ENCODE data around the gene SHF. TPM values are rescaled to one million over a fixed set of nuclear protein-coding genes. Genes with fewer than 3 reads are reported as not detected.

SHF gene
- total and polyA plus RNA-seq, 2 of the 4 experiments (the other 2 are of a cell fraction), result 1.8 to 3.5 TPM

DNA sequence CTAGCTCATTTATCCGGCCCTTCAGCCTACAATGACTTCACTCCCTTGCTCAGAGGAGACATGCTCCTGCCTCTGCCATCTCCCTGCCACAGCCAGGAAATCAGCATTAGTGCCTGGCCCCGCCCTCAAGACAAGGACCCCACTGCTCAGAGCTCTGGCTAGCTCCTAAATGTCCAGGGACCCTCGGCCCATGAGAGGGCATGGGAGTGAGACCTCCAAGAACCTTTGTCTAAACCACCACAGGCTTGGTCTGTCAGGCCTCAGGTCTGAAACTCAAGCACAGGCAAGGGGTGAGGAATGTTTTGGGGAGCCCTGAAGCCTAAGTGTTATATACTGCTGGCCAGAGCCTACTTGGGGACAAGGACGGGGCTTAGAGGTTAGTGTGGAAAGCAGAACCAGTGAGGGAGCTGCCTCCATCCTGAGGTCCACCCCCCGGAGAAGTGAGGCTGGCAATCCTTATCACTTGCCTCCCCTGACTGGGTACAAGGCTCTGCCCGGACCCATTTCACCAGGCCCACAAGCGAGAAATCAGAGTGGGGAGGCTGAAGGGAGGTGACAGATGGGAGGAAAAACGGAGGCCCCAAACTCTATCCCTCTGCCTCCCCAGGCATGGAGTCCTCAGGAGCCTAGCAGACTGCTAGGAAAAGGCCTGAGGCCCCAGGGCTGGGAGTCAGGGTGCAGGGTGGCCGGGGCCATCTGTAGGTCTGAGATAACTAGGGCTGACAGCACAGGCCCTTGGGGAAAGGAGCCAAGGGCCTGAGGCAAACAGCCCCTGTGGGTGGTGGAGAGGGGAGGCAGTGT lies 18.8 kb downstream of the SHF start:
- H3K9ac ChIP-seq (ENCODE audit: low read depth, low read length), result no peak overlapping the region
- no peak overlapping the region for H4K8ac ChIP-seq (ENCODE audit: low read depth in 2 of 2, low read length in 2 of 2)
- intact Hi-C loops (cut with micrococcal nuclease), result no loop called here
- WGBS, 2 experiments (ENCODE audit: extremely low coverage in 2 of 2, insufficient read length in 1 of 2), result 100% methylated on average over 1 of the region's 9 CpGs; no CpG with 5 or more reads in 1 of the 2 experiments
- no peak overlapping the region for H3K4me2 ChIP-seq (ENCODE audit: low read depth, low read length)
- no peak overlapping the region for H3K4me3 ChIP-seq (ENCODE audit: insufficient read depth, low read depth, low read length)
- peaks cover 6% of the 10 kb centered on the region for H3K9me1 ChIP-seq (ENCODE audit: insufficient read depth, low read length)
- DNase-seq, result no peak
- H3K27ac ChIP-seq (ENCODE audit: insufficient read depth, low read length), result no peak overlapping the region
- H2BK120ac ChIP-seq (ENCODE audit: low read depth, low read length), result no peak overlapping the region
- H3K36me3 ChIP-seq (ENCODE audit: control insufficient read depth, insufficient read depth, low read length), result peaks cover 7% of the 10 kb centered on the region; the same call in 1 of the 2 replicates
- H2AFZ ChIP-seq (replicated peaks; ENCODE audit: low read length, poor library complexity), result no peak overlapping the region
- no TSS peak for BruUV-seq (replicated peaks)
- dilution Hi-C loops (cut with HindIII; ENCODE audit: low sequenced_read_pairs, unreplicated experiment), result no loop called here
- peak overlapping the region; percentile 18 for H2AK9ac ChIP-seq (replicated peaks; ENCODE audit: low read depth, low read length, poor library complexity)
- no peak overlapping the region for H3K4ac ChIP-seq (ENCODE audit: low read depth, low read length)
- ChIA-PET POLR2A (ENCODE audit: unreplicated experiment) (no interaction called here), CTCF (no interaction called here)
- no peak overlapping the region for H3K23ac ChIP-seq (ENCODE audit: low read depth, low read length)
- H4K91ac ChIP-seq (ENCODE audit: insufficient read depth, low read depth, low read length), result no peak overlapping the region; the same call in 1 of the 2 replicates
- no peak overlapping the region for H2AK5ac ChIP-seq (ENCODE audit: low read depth, low read length)
- no peak overlapping the region for H4K5ac ChIP-seq (ENCODE audit: low read depth, low read length)
- H2BK5ac ChIP-seq (ENCODE audit: low read depth, low read length, poor library complexity, severe bottlenecking), result no peak overlapping the region
- peaks cover 4% of the 10 kb centered on the region for H3K4me1 ChIP-seq (ENCODE audit: control insufficient read depth, insufficient read depth, low read length)
- no peak overlapping the region for H2BK15ac ChIP-seq (ENCODE audit: low read depth, low read length)
- no peak overlapping the region for H3K56ac ChIP-seq (ENCODE audit: extremely low read depth, insufficient read depth, low read length)
- H3K27me3 ChIP-seq (ENCODE audit: control insufficient read depth, insufficient read depth, low read length), result no peaks in the 10 kb centered on the region
- H3K18ac ChIP-seq (ENCODE audit: low read depth, low read length), result no peak overlapping the region
- H3K14ac ChIP-seq (replicated peaks; ENCODE audit: low read depth, low read length), result no peak overlapping the region
- no peak overlapping the region for H2BK20ac ChIP-seq (ENCODE audit: low read depth, low read length)
- ATAC-seq (ENCODE audit: low read depth), result no peak
- in situ Hi-C loops (cut with MboI; ENCODE audit: low sequenced_read_pairs), result no loop called here
- H4K20me1 ChIP-seq (ENCODE audit: insufficient read depth, low read length), result no peaks in the 10 kb centered on the region; the same call in 1 of the 2 replicates
- H3K9me3 ChIP-seq (ENCODE audit: control insufficient read depth, insufficient read depth, low read length), result no peaks in the 10 kb centered on the region
- peaks cover 5 to 20% of the 10 kb centered on the region in 2 experiments for H3K79me1 ChIP-seq (ENCODE audit: low read depth in 1 of 2, low read length in 2 of 2)
- TF ChIP-seq CEBPB (IDR thresholded peaks at IDR 0.05; ENCODE audit: low read depth, low read length) (no peak), RAD21 (IDR thresholded peaks at IDR 0.05; ENCODE audit: low read length) (no peak), SMC3 (IDR thresholded peaks at IDR 0.05; ENCODE audit: low read depth, low read length) (no peak), FOS (IDR thresholded peaks at IDR 0.05; ENCODE audit: low read depth, low read length) (no peak), RCOR1 (IDR thresholded peaks at IDR 0.05; ENCODE audit: insufficient replicate concordance, low read length) (no peak), NFE2L2 (IDR thresholded peaks at IDR 0.05; ENCODE audit: low read depth, low read length) (no peak), CHD1 (IDR thresholded peaks at IDR 0.05; ENCODE audit: low read depth, low read length) (no peak), MAZ (IDR thresholded peaks at IDR 0.05; ENCODE audit: borderline replicate concordance, low read depth, low read length) (no peak), MAFK (IDR thresholded peaks at IDR 0.05; ENCODE audit: low read depth, low read length) (no peak), POLR2A (IDR thresholded peaks at IDR 0.05; ENCODE audit: low read depth, low read length) (no peak), MXI1 (IDR thresholded peaks at IDR 0.05; ENCODE audit: borderline replicate concordance, low read depth, low read length) (no peak), RFX5 (IDR thresholded peaks at IDR 0.05; ENCODE audit: low read depth, low read length) (no peak), BHLHE40 (IDR thresholded peaks at IDR 0.05; ENCODE audit: low read depth, low read length) (no peak)
- TF ChIP-seq, protein P1, sequence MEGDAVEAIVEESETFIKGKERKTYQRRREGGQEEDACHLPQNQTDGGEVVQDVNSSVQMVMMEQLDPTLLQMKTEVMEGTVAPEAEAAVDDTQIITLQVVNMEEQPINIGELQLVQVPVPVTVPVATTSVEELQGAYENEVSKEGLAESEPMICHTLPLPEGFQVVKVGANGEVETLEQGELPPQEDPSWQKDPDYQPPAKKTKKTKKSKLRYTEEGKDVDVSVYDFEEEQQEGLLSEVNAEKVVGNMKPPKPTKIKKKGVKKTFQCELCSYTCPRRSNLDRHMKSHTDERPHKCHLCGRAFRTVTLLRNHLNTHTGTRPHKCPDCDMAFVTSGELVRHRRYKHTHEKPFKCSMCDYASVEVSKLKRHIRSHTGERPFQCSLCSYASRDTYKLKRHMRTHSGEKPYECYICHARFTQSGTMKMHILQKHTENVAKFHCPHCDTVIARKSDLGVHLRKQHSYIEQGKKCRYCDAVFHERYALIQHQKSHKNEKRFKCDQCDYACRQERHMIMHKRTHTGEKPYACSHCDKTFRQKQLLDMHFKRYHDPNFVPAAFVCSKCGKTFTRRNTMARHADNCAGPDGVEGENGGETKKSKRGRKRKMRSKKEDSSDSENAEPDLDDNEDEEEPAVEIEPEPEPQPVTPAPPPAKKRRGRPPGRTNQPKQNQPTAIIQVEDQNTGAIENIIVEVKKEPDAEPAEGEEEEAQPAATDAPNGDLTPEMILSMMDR (conservative IDR thresholded peaks at IDR 0.05; ENCODE audit: low read depth, low read length), result no peak
- TF ChIP-seq, protein P2, sequence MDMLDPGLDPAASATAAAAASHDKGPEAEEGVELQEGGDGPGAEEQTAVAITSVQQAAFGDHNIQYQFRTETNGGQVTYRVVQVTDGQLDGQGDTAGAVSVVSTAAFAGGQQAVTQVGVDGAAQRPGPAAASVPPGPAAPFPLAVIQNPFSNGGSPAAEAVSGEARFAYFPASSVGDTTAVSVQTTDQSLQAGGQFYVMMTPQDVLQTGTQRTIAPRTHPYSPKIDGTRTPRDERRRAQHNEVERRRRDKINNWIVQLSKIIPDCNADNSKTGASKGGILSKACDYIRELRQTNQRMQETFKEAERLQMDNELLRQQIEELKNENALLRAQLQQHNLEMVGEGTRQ (IDR thresholded peaks at IDR 0.05; ENCODE audit: low read depth, low read length), result no peak
